GM18867 (cell line): Measurements from ENCODE around the gene CD163L1.
"Not testable (repeated sequence)": the region's sequence is repeated elsewhere in the genome, so short reads cannot be mapped to it uniquely, and the experiment has no call there.

ENCODE experiments used
- ATAC-seq: cut with Tn5 transposase; IDR thresholded peaks from one replicate; pipeline ENCODE4 v1.9.1; 2021; ENCODE audit warnings: mild to moderate bottlenecking, moderate library complexity; ENCODE audit not compliant: unreplicated experiment

CD163L1 gene

GRCh38 chr12:7444076-7444475, at the start of gene CD163L1:
CD163L1 (minus strand) TSS chr12:7444153; CDS start chr12:7444127, 26 bp downstream.
- ATAC-seq: no peak

- ATAC-seq: no peak
These were observed 49.1 kb upstream of the CD163L1 start for GRCh38 chr12:7493006-7493405.

- no peak for ATAC-seq
These were observed 42.6 kb upstream of the CD163L1 start for GRCh38 chr12:7486512-7486911.

GRCh38 chr12:7485095-7485494, 41.1 kb upstream of the CD163L1 start:
- ATAC-seq: no peak

GRCh38 chr12:7483343-7483742, 39.4 kb upstream of the CD163L1 start:
- no peak for ATAC-seq

- no peak for ATAC-seq
These were observed 35.8 kb upstream of the CD163L1 start for GRCh38 chr12:7479771-7480170.

- ATAC-seq: no peak
These were observed 28.1 kb upstream of the CD163L1 start for GRCh38 chr12:7472060-7472459.

GRCh38 chr12:7460375-7461259, 16.7 kb upstream of the CD163L1 start:
- no peak for ATAC-seq

- ATAC-seq: no peak
These were observed 16.0 kb upstream of the CD163L1 start for GRCh38 chr12:7459973-7460372.

GRCh38 chr12:7451756-7452155, 7.8 kb upstream of the CD163L1 start:
- ATAC-seq: no peak

- no peak for ATAC-seq
These were observed 6.7 kb upstream of the CD163L1 start for GRCh38 chr12:7450667-7451066.

- no peak for ATAC-seq
These were observed 4.1 kb upstream of the CD163L1 start for GRCh38 chr12:7448099-7448498.

- ATAC-seq: no peak
These were observed 584 bp upstream of the CD163L1 start for GRCh38 chr12:7444537-7444936.

- no peak for ATAC-seq
These were observed 2.7 kb downstream of the CD163L1 start for GRCh38 chr12:7441216-7441615.

- no peak for ATAC-seq
These were observed 4.1 kb downstream of the CD163L1 start for GRCh38 chr12:7439579-7440505.

- not testable (repeated sequence) for ATAC-seq
These were observed 5.5 kb downstream of the CD163L1 start for GRCh38 chr12:7438291-7438995.

- ATAC-seq: not testable (repeated sequence)
These were observed 6.5 kb downstream of the CD163L1 start for GRCh38 chr12:7437494-7437893.

- ATAC-seq: no peak
These were observed 9.3 kb downstream of the CD163L1 start for GRCh38 chr12:7434670-7435069.

GRCh38 chr12:7433276-7433822, 10.6 kb downstream of the CD163L1 start:
- ATAC-seq: no peak

GRCh38 chr12:7431993-7432685, 11.8 kb downstream of the CD163L1 start:
- no peak for ATAC-seq
